Stimulated activated naive CD4-positive, alpha-beta T cell treated with Interleukin-2 at 50 U/mL for 16 hours (primary cell): ENCODE measurements around the gene ENO1.
"Not testable (repeated sequence)": the region's sequence is repeated elsewhere in the genome, so short reads cannot be mapped to it uniquely, and the experiment has no call there.

Experiments used
- DNase-seq: peaks from one replicate; lab custom pipeline; 2025; lab: John Stamatoyannopoulos, UW

Gene ENO1

DNA sequence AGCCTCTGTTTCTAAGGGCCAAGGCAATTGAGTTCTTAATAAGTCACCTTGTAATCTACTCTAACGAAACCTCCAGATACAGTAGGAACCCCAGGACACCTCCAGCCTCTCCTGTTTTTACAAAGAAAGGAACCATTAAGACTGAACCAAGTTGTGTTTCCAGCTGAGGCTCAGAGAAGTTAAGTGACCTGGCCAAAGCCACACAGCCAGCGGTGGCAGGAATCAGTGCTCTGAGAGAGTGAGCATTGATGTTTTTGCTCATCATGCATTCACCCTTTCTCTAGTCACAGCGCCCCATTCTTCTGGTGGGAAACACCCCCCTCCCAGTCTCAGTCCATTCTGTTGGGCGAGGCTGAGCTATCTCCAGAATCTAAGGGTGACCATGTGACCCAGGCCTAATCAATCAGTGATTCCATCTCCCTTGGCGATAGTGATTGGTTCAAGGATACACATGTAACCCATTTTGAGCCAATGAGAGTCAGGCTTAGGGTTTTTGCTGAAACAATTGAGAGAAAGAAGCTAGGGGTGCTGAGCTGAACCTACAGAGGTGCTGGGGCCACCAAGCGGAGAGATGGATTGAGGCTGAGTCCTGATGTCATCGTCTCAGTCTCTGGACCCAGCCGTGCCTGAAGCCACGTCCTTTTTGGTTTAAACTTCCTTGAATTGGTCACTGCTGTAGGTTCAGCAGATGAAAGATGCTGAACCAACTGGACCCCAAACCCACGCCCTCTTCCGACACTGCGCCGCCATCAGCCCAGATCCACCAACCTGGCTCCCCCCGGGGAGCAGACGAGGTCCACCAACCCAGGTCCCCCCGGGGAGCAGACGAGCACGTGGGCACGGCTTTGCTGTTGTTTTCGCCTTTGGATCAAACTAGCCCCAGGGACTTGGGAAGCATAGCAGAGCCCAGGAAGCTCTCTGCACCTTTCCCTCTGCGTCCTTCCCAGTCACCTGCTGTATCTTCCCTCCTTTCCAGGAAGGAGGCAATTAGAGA, 33.1 kb downstream of the ENO1 start:
- DNase-seq = no peak

DNA sequence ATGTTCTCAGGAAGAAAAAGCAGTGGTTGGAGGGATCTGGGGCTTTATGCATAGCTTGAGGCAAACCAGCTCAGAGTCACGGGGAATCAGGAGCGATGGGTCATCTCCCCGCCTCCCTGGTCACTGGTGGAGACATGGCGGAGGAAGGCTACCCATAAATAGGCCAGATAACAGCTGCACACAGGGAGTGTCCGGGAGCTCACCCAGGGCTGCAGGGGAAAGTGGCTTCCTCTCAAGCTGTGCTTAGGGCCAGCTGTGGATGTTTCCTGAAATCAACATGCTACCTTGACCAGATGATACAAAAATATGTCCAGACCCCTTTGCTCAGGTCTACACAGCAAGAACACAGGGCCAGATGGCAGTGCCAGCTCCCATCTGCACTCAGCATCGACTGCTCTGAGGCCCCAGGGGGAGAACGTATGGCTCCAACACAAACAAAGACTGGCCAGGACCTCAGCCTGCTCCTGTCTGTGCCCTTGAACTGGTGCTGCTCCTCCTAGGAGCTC, 33.9 kb downstream of the ENO1 start:
- DNase-seq = no peak

GRCh38 chr1:8841395-8841794, 37.1 kb downstream of the ENO1 start:
- DNase-seq = no peak

- DNase-seq = no peak
Observed at GRCh38 chr1:8839990-8840389, 38.5 kb downstream of the ENO1 start.

DNA sequence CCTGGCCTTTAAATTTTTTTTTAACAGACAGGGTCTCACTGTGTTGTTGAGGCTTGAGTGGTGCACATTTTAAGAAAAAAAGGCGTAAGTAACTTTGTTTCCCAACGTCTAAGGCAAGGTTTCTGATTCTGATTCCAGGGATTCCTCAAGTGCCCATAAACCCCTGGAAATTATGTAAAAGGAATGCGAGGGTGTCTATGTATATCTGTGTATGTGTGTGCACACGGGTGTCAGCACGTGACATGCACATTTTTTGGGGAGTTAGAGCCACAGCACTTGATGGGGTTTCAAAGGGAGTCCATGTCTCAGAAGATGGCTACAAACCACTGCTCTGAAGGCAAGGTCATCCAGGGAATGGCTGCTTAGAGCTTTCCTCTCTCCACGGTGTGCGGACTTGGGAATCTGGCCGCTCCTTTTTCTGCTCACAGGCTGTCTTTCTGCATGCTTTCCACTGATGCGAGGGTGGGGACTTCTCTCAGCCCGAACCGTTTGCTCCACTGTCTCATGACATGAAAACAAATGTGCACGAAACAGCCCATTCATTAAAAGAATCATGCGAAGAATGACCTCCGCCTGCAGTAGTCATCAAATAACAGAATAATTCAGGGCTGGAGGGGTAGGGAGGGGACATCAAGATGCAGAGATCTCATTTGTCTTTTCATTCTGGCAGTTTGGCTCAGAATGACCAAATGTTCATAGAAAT, 42.4 kb downstream of the ENO1 start:
- DNase-seq = no peak

DNA sequence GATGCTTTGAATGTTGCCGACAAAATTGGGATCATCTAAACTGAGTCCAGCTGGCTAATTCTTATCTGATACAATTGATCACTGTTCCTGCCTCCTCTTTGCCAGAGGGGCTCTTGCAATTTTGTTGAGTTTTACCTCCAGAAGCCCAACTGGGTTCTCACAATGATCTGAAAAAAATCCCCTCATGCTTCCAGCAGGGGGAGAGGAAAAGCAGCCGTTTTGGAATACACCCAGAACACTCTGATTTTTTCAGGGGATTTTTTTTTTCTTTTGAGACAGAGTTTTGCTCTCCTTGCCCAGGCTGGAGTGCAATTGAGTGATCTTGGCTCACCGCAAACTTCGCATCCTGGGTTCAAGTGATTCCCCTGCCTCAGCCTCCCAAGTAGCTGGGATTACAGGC, 47.1 kb downstream of the ENO1 start:
- no peak for DNase-seq

- not testable (repeated sequence) for DNase-seq
Observed at GRCh38 chr1:8830732-8831131, 47.8 kb downstream of the ENO1 start.

- no peak for DNase-seq
Observed at GRCh38 chr1:8825985-8826481, 52.5 kb downstream of the ENO1 start.

GRCh38 chr1:8823295-8823664, 55.2 kb downstream of the ENO1 start:
- no peak for DNase-seq

GRCh38 chr1:8822373-8823294, 55.9 kb downstream of the ENO1 start:
- no peak for DNase-seq

- no peak for DNase-seq
Observed at GRCh38 chr1:8821084-8821483, 57.4 kb downstream of the ENO1 start.

DNA sequence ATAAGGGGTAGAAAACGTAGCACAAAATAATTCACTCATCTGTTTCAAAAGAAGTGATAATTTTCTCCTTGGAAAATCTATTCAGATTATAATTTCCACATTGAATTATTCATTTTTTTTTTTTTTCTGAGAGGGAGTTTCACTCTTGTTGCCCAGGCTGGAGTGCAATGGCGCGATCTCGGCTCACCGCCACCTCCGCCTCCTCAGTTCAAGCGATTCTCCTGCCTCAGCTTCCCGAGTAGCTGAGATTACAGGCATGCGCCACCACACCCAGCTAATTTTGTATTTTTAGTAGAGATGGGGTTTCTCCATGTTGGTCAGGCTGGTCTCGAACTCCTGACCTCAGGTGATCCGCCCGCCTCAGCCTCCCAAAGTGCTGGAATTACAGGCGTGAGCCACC, 59.7 kb downstream of the ENO1 start:
- DNase-seq = not testable (repeated sequence)

GRCh38 chr1:8818325-8818775, 60.1 kb downstream of the ENO1 start:
- no peak for DNase-seq

DNA sequence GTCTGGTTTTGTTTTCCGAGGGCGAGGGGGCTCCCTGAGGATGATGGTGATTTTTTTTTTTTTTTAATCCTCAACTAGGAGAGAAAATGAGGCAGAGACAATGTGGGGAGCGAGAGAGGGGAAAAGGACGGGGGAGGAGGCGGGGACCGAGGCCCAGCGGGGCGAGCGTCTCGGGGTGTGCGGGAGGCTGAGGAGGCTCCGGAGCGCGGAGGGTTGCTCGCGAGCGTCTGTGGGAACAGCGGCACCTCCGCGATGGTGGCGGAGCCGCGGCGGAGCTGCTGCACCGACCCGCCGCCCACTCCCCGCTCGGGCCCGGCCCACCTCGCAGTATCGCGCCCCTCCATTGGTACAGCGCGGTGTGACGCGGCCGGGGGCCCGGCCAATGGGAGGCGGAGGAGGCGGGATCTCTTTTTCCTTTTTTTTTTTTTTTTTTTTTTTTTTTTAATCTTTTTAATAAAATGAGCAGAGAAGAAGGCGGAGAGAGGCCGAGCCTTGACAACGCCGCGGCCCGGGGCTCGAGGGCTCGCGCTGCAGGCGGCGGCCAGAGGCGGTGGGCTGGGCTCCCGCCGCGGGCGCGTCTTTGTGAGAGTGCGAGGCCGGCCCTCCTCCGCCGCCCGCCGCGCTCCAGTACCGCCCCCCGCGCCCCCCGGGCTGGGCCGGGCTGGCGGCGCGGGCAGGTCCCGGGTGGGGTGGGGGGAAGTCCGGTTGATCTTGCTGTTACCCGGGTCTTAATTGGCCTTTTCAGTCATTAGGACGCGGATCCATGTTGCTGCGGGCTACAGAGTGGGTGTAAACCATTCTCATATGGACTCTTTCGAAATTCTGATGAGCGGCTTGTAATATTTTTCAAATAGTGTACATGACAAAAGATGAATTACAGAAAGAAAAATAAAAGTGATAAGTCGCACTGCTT, 60.8 kb downstream of the ENO1 start, which contains the start of gene RERE:
RERE (minus strand) TSS at position 229 of the 913 bp plus-strand sequence.
- DNase-seq = peak; percentile 93

DNA sequence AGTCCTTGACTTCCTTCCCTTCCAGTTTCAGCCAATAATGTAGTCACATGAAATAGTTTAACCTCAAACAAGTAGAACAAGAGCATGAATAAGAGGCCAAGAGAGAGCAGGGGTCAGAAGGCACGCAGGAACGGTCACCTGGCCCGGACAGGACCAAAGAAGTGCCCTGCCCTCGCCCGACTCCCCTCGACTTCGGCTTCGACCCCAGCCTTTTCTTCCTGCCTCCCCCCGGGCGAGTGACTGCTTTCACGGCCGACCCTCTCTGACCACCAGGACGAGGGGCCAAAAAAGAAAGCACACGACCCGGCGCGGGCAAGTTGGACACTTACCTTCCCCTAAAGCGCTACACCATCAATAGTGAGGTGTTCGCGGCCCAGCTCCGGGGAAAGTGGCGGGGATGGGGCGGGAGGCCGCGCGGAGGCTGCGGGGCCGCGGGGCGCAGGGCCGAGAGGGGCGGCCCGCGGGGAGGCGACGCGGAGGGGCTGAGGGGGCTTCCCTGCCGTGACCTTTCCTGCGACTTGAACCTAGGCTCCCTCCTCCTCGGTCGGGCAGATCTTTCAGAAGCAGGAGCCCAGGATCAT, 61.6 kb downstream of the ENO1 start:
- peak; percentile 19 for DNase-seq

- no peak for DNase-seq
Observed at GRCh38 chr1:8816264-8816663, 62.2 kb downstream of the ENO1 start.

- no peak for DNase-seq
Observed at GRCh38 chr1:8815582-8816151, 62.8 kb downstream of the ENO1 start.

GRCh38 chr1:8814865-8815264, 63.6 kb downstream of the ENO1 start:
- no peak for DNase-seq

DNA sequence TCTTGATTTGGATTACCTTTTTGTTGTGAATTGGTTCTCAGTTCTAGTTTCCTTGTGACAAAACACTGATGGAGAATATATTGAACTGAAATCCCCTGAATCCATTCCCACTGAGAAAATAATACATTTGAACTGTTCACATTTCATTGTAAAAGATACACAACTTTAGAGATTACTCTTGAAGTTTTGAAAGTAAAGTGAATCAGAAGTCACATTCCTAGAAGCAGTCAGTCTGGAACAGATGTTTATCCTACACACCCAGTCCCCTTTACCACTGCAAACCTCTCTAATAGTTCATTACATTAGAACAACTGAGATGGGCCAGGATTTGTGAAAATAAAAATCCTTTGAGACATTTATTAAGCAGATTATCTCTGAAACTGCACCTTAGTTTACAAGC, 64.5 kb downstream of the ENO1 start:
- DNase-seq = no peak
